HG03457 (cell line): ENCODE data around the gene TTC4.
A peak's percentile ranks its signal among the peaks of the same experiment; 100 is the strongest.

Experiments used
- ATAC-seq: cut with Tn5 transposase; IDR thresholded peaks from one replicate; pipeline ENCODE4 v1.9.1; 2021; ENCODE audit warnings: moderate number of reproducible peaks; ENCODE audit not compliant: unreplicated experiment

The TTC4 gene, protein sequence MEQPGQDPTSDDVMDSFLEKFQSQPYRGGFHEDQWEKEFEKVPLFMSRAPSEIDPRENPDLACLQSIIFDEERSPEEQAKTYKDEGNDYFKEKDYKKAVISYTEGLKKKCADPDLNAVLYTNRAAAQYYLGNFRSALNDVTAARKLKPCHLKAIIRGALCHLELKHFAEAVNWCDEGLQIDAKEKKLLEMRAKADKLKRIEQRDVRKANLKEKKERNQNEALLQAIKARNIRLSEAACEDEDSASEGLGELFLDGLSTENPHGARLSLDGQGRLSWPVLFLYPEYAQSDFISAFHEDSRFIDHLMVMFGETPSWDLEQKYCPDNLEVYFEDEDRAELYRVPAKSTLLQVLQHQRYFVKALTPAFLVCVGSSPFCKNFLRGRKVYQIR

DNA sequence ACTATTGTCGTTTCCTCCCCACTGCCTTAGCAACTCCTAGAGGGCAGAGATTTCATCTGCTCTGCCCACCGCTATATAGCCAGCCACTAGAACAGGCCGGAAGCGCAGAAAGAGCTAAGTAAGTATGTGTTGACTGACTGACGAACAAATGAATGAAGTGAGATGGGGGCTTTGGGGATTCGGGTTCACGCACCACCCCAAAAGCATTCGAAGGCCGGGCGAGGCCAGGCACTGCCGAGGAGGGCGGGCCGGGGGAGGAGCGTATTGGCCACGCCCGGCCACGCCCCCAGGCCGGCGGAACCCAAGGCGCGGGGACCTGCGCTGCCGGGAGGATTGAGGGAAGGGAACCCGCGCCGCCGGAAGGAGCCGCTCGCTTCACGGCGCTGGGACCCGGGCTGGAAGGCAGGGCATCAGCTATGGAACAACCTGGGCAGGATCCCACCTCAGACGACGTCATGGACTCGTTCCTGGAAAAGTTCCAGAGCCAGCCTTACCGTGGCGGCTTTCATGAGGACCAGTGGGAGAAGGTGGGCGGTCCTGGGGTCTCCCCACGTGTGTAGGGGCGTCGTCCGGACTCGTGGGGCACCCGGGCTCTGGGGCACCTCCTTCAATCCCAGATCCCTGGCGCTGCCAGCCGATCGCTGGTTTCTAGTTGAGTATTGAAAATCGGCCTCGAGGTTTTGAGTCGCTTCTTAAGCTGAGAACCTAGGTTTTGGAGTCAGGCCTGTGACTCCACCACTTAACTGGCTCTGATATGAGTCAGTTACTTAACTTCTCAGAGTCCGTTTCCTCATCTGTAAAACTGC, at the start of gene TTC4:
Gene TTC4, plus strand, starts transcription at position 369 of the 806 bp plus-strand sequence. Its CDS starts 48 bp downstream, at position 417.
- ATAC-seq = peak; percentile 84

DNA sequence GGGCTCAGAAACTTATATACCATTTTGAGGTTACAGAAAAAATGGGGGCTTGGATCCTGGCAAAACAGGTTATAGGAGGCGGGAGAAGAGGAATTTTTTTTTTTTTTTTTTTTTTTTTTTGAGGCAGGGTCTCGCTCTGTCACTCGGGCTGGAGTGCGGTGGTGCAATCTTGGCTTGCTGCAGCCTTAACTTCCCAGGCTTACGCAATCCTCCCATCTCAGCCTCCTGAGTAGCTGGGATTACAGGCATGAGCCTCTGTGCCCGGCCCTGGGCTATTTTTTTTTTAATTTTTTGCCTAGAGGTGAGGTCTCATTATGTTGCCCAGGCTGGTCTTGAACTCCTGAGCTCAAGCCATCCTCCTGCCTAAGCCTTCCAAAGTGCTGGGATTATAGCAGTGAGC, 49.3 kb upstream of the TTC4 start:
- no peak for ATAC-seq

DNA sequence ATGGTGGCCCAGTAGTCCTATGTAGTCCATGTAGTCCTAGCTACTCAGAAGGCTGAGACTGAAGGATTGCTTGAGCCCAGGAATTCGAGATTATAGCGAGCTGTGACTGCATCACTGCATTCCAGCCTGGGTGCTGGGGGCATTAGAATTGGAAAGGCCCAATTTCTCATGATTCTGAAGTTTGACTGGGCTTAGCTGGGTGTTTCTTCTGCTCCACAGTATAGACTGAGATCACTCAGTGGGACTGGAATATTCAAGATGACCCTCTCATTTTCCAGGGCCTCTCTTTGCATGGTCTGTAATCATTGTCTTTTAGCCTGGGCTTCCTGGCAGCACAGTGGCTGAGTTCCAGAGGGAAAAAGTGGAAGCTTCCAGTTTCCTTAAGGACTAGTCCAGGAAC, 47.9 kb upstream of the TTC4 start:
- no peak for ATAC-seq

DNA sequence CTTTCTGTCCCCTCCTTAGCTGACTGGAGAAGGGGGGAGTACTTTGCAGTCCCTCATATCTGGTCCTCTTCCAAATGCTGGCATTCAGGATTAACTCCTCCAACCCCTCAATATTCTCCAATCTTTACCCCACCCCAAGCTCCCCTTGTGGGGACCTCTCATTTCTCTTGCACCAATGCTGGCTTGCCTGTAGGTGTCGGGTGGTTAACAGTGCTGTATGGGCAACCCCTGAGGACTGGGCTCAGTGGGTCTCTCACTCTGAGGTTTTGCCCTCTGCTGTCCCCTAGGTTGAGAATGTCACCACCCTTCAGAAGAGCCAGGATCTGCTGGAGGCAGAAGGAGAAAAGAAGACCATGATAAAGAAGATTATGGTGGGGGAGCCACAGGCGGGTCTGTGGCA, 47.1 kb upstream of the TTC4 start:
- ATAC-seq = no peak

DNA sequence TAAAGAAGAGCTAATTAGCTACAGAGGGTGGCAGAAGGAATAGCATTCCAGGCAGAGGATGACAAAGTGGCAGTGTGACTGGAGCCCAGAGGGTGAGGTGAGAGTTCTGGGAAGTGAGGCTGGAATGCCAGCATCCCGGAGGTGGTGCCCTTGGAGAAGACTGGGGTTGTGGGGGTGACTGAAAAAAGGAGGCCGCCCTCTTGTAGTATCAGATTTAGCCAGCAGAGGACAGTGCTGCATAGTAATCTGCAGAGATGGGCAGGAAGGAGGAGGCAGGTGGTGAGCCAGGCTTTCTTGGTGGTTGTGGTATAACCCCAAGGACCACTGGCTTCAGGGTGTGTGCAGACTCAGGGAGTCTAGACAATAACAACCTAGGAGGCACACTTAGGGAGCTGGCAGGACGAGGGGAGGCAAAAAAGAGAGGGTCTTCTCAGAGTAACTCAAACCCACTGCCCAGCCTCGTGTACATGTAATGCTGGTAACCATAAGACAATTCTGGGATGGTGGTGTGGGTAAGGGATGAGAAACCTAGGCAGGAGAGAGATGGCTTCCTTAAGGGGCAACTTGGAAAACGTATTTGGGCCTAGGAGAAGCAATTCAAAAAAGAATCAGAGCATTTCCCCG, 43.6 kb upstream of the TTC4 start:
- no peak for ATAC-seq

DNA sequence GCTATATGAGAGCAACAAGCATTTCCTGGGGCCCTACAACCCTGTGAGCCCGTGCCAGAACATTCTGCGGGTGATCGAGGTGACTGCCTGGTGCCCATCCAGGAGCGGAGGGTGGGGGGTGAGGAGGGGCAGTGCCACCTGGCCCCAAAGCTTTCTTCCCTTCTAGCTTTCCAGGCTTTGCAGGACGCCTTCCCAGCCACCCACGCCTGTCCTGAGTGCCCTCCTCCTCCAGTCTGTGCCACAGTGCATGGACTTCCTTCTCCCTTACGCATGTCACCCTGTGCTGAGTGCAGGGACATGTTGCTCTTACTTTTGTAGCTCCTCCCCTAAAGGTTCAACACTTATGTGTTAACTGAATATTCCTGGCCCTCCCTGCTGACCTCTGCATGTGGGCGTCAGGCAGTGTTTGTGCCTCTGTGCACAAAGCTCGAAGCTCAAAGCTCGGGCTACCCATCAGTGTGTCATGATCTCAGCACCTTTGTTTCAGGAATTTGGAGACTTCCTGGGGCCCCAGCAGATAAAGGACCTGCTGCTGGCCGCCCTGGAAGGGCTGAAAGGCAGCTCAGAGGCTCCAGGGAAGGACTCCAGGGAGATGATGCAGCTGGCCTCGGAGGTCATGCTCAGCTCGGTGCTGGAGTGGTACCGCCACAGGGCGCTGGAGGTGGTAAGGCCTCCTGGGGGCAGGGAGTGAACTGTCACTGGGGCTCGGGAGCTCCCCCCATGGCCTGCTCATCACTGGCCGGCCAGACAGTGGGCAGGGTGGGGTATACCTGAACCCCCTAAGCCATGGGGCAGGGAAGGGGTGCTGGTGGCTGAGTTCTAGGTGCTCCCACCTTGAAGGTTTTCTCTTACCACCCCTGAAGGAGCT, 36.7 kb upstream of the TTC4 start:
- no peak for ATAC-seq

DNA sequence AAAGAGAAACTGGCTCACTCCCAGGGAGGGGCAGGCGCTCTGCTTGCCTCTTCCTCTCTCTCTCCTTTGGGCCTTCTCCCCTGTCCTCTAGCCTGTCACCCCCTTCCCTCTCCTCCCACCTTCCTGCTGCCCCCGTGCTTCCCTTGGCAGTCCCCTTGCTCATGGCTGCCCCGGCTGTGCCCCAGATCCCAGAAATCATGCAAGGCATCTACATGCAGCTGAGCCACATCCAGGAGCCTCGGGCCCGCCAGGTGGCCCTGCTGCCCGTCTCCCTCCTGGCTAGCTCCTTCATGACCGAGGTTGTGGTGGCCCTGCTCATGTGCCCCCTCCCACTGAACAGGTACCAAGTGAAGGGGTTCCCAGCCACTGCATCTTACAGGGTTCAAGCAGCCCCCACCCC, 36.0 kb upstream of the TTC4 start:
- ATAC-seq = no peak

DNA sequence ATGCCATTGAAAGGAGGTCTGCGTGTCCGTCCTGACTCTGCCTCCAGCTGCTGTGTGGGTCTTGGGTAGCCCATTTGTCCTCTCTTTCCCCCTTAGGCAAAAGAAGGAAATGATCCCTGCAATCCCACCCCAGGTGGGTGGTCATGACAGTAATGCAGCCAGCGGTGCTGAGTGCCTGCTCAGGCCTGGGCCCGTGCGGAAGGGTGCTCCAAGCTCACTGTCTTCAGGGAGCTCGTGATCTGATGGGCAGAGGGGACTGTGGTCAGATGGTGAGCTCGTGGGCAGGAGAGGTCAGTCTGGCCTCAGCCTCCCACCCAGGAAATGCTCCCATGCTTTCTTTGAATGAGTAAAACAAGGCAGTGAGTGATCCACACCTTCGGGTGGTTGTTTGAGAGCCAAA, 35.3 kb upstream of the TTC4 start:
- ATAC-seq = no peak

DNA sequence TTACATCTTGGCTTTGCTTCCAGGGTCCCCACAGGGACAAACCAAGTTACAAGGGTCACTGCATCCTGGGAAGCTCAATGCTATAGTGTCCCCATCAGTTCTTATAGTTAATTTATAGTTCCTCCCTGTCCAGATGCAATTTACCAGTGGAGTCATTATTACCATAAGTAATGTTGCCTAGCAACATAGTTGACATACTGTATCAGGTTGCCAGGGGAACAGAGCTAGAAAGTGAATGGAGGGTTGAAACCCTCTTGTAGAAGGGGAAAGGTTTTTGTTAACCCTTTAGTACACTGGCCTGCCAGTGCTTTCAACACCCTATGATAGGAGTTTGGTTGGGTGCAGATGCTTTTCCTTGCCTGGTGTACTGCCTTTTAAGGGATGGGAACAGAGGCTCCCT, 34.3 kb upstream of the TTC4 start:
- no peak for ATAC-seq

DNA sequence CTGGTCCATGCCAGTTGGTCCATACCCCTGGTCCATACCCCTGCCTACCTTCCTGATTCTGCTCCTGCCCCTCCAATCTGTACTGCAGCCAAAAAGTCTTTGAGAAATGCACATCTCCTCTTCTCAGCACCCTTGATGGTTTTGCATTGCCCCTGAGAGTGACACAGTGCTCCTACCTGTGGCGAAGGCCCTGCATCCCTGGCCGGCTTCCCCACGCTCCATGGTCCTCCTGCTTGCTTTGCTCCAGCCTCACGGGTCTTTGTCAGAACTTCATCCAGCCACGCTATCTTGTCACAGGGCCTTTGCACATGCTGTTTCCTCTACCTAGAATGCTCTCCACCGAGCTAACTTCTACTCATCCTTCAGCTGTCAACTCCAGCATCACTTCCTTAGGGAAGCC, 32.2 kb upstream of the TTC4 start:
- no peak for ATAC-seq

DNA sequence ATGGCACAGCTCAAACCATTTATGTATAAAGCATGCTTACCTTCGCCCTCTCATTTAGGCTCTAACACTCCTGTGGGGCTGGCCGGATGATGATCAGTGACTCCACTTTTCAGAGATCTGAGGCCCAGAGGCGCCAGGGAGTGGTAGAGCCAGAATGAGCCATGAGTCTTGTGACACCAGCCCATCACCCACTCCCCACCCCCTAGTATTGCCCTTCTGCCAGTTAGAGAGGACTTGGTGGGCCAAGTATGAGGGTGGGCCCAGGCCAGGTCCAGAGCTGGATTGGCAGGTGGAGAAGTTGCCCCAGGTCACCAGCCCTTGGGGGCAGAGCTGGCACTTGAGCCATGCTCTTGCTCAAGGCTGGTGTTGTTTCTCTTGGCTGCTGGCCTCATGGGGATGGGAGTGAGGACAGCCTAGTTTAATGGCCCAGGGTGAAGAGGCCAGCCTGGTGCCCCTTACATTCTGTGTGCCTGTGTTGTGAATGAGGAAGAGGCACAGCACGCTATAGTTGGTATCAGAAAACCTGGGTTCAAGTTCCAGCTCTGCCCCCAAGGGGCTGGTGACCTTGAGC, 30.2 kb upstream of the TTC4 start:
- ATAC-seq = no peak

DNA sequence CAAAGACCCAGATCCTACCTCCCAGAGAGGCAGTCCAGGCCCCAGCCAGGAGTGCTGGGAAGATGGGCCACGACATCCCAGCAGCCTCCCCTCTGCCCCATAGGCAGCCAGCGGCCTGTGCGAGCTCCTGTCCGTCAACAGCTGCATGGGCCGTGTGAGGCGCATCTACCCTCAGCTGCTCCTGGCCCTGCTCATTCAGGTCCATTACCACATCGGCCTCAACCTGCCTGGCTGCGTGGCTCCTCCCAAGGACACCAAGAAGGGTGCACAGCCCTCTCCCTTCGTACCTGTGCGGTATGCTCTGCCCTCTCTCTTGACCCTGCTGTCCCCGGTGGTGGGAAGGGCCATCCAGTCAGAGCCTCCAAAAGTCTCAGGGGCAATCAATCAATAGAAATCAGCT, 29.5 kb upstream of the TTC4 start:
- ATAC-seq = no peak

DNA sequence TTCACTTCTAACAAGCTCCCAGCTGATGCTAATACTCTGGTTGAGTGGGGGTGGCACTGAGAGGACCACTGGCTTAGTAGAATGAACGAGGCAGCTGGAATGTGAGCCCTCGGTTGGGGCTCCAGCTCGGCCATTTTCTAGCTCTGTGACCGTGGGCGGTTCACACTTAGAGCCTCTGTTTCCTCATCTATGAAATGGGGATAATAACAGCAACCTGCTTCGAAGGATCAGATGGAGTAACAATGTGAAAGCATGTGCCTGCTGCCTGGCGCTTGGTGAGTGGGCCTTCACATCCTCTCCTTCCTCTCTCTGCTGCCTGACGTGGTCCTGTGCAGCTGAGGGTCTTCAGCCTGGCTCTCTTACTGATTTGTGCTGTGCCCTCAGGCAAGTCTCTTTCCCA, 20.9 kb upstream of the TTC4 start:
- ATAC-seq = no peak

DNA sequence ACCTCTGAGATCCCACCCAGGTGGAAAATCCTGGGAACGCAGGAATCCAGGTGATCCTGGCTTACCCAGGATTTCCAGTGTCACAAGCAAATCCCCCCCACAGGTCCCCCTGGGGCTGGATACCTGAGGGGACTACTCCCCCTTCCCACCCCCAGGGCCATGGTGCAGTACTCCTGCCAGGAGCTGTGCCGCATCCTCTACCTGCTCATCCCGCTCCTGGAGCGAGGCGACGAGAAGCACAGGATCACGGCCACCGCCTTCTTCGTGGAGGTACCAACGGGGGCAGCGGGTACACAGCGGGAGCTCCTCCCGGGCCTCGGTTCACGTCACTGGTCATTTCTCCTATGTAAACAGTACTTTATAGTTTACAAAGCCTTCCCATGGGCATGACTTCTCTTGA, 20.4 kb upstream of the TTC4 start:
- no peak for ATAC-seq

DNA sequence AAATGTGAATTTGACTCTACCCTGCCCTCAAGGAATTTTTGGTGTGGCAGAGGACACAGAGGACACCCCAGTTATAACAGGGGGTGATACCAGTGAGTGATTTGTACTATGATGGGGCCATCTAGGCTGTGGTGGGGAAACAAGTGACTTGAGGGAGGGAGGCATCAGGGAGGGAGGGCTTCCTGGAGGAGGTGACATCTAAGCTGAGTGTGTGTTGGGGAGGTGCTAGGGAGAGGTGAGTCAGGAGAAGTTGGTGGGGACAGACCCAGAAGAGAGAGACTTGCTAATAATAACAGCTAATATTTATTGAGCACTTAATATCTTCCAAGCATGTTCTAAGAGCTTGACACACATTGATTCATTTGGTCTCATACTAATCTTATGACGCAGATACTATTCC, 19.9 kb upstream of the TTC4 start:
- ATAC-seq = no peak

DNA sequence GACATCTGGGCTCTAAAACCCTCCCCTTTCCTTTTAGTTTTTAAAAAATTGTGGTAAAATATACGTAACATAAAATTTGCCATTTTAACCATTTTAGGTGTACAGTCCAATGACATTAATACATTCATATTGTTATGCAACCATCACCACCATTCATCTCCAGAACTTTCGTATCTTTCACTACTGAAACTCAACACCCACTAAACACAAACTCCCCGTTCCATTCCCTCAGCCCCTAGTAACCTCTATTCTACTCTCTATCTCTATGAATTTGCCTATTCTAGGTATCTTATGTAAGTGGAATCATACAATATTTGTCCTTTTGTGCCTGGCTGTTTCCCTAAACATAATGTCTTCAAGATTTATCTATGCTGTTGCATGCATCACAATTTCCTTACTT, 19.4 kb upstream of the TTC4 start:
- no peak for ATAC-seq

DNA sequence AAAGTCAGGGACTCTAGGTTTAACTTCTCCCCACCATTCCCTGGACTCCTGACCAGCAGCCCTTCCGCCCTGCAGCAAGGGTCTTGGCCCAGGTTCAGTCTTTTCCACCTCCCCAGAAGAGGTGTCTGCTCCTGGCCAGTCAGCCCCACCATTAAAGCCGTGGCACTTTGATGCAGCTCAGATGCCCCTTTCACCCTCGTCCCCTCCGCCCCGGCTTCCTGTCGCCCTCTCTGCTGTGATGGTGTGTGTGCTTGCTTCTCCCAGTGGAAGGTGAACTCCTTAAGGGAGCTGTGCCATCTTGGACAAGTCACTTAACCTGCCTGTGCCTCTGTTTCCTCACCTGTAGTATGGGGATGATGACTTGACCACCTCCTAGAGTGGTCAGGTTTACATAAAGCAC, 17.8 kb upstream of the TTC4 start:
- no peak for ATAC-seq

DNA sequence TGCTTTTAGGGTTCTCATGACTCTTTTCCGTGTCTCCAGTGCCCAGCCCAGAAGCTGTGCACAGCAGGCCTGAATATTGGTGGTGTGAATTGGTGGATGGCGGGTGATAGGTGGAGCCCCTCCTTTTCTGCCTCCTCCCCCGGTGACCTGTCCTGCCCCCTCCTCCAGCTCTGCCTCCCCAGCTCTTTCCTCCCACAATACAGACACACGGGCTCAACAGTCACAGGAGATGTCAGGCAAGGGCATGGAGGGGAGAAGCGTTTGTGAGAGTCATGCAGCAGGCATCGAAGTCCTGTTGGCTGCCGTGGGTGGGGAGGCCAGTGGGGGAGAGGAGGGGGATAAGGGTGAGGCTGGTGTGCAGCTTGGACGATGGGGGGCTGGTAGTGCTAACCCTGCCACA, 17.3 kb upstream of the TTC4 start:
- no peak for ATAC-seq

DNA sequence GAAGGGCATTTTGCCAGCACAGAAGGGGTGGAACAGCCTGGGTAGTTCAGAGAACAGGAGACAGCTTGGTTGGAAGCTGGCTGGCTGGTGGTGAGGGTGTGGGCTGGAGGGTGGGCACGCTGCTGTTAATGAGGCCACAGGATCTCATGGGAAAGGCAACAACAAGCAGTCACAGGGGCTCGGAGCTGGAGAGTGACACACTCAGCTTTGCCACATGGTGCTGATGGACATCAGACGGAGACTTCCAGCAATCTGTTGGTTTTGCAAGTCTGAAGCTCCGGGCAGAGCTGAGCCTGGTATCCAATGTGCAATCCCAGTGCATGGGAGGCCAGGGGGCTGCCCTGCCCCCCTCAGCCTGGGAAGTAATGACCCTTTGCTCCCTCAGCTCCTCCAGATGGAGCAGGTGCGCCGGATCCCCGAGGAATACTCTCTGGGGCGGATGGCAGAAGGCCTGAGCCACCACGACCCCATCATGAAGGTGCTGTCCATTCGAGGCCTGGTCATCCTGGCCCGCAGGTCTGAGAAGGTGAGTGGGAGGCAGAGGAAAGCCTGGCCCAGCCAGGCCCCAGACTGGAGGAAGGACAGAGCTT, 15.6 kb upstream of the TTC4 start:
- ATAC-seq = no peak

DNA sequence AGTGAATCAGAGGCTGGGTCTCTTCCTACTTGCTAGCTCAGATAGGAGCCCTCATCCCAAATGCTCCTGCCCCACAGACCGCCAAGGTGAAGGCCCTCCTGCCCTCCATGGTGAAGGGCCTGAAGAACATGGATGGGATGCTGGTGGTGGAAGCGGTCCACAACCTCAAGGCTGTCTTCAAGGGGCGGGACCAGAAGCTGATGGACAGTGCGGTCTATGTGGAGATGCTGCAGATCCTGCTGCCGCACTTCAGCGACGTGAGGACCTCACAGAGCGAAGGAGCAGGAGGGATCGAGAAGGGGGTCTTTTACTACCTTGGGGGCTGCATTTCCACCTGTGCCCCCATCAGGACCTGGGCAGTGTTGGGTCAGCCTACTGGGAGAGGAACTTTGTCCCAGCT, 14.6 kb upstream of the TTC4 start:
- no peak for ATAC-seq
